ENCODE results near the gene ABHD18.

- TF ChIP-seq POLR2A (IDR thresholded peaks at IDR 0.05) (no peak), CTCF (IDR thresholded peaks at IDR 0.05) (no peak)
These were observed 27.9 kb downstream of the ABHD18 start for GRCh38 chr4:127993151-127993550.
